GM10847 (cell line): ENCODE results near the gene NEURL1.

Experiments used
- POLR2A ChIP-seq: IDR thresholded peaks from 2 replicates; pipeline ENCODE4 v1.6.1; 2011; ENCODE audit not compliant: insufficient read length; ENCODE audit errors: extremely low read depth

Gene NEURL1

DNA sequence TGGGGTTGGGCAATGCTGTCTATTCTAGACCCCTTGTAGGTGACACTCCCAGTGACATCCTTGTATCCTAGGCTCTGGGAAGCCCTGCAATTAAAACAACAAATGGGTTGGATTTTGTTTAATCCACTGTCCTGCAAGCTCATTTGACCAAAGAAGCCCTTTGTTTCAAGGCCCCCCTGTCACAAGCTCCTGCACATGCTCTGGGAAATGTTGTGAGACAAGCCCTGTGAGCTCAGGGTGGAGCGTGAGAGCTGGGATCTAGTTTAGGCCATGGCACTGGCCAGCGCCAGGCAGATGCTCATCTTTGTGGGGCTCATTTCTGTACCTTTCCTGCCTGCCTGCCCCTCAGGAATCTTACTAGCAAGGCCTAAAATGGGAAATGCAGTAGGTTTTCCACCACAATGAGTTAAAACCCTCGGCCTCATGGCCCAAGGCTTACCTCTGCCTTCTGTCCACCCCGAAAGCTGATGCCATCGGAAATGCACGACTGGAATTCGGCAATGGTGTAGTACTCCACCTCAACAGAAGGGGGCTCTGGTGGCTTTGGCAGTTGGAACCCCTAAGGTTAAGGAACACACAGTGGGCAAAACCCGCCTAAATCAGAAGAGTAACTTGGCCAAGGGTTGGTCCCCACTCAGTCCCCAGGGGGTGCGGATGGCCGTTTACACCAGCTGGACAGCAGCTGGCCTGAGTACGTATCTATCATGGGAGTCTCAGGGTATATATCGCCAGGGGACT lies 112.0 kb downstream of the NEURL1 start:
- TF ChIP-seq POLR2A = no peak

DNA sequence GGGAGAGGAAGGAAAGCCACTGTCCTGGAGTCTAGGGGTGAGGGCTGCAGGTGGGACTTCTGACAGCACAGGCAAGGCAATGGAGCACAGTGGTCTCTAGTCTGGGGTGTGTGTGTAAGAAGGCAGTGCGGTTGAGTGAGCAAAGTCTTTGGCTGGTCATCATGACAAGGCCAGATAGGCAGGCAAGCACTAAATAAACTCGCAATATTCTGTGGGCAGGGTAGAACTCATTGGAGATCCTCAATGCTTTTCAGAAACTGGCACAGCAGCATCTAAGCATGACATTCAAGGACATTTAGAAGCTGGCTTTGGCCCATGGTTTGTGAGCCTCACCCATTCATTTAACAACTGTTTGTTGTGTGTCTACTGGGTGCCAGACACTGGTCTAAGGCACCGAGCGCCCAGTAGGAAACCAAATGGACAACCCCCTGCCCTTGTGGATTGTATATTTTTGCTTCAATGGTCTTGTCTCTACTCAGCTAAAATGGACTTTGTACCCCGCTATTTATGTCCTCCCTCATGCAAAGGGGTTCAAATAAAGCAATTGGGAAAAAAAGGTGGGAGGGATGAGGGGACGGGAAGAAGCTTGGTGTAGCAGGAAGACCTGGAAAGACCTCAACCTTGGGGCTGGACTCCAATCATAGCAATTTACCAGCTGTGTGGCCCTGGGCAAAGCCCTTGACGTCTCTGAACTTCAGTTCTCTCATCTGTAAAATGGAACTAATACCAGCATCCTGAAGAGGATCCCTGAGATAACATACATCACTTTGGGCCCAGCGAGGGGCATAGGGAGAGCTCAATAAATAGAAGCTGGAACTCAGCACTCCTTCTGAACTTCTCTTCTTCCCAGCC lies 116.0 kb downstream of the NEURL1 start:
- TF ChIP-seq POLR2A = no peak

DNA sequence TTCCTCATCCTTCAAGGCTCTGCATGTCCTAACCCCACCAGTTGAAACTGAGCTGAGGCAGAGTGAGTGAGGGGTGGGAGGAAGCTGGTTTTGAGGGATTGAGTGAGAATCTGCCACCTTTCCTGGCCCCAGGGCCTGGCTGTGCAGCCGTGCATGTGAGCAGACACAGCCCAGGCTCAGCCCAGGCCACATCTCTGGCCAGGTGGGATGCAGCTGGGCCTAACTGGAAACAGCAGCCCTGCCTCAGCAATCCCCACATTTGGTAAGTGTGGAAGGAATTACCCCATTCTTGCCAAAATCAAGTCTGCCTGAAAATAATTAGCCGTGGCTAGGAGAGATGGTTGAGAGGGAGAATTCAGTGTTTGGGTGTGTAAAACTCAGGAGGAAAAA lies 116.6 kb downstream of the NEURL1 start:
- TF ChIP-seq POLR2A = no peak

DNA sequence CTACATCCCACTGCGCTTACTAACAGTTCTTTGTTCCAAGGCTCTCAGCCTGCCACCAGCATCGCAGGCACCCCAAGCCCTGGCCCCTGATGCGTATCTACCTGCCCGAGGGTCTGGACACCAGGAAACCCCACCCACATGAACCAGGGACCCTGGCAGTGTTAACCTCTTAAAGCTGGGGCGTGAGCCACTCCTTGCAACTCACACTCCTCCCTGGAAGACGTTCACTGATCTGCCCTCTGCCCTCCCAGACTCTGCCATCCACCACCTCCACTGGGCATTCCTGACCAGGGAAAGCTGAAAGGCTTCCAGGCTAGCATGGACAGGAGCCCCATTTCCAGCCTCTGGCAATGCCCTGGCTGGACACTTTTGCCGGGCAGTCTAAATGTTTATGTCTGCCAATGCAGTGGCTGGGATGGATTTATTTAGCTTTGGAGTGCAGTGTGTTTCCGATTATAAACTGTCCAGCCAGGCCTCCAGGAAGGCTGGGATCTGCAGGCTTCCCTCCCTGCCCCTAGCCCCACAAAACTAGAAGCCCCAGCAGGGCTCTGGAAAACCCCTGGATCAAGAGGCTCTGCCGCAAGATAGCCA lies 117.5 kb downstream of the NEURL1 start:
- no peak for TF ChIP-seq POLR2A

DNA sequence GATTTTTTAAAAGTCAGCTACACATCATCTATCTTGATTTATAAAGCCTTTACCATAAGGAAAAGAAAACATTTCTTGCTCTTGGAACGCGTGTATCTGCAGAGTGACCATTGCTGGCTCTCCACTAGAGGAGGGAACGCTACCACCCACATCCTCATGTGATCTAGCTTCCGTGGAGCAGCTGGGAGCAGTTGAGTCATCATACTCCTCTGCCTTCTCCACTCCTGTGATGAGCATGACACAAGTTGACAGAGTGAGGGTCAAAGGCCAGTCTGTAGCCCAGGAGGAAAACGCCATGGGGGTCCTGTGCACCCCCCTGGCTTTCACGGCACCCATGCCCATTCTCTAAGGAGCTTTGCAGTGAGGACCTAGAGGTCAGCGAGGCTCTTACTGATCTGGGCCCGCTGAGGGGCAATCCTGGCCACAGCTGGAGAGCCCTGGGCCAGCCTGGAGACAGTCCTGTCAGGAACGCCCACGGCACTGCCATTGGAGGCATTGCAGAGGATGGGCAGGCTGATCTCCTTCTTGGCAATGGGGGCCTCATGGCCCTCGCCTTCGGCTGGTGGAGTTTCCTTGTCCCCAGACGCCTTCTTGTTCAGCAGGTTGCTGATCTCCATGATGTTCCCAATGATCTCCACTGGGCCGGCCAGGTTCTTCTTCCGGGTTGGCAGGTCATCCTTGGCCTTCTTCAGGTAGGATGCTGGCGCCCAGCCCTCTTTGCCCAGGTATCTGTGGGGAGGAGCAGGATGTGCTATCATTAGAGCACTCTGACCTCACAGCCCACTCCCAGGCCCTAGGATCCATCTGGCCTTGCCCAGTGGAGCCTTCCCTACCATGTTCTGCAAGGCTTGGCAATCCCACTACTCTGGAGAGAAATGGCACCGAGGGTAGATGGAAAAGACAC lies 119.2 kb downstream of the NEURL1 start:
- no peak for TF ChIP-seq POLR2A

DNA sequence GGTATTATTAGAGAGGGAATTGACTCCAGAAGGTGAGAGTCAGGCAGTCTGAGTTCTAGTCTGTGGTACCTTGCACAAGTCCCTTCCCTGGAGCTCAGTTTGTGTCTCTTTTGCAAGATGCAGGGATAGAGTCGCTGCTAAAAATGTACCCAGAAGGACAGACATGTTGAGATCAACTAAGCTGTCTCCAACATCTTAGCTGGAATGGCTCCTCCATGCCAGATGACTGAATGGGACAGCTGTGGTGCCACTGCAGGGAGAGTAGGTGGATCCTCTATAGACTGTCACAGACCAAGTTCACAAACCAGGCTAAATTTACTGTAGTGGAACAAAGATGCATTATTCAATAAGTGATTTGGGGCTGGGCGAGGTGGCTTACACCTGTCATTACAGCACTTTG lies 120.1 kb downstream of the NEURL1 start:
- no peak for TF ChIP-seq POLR2A

DNA sequence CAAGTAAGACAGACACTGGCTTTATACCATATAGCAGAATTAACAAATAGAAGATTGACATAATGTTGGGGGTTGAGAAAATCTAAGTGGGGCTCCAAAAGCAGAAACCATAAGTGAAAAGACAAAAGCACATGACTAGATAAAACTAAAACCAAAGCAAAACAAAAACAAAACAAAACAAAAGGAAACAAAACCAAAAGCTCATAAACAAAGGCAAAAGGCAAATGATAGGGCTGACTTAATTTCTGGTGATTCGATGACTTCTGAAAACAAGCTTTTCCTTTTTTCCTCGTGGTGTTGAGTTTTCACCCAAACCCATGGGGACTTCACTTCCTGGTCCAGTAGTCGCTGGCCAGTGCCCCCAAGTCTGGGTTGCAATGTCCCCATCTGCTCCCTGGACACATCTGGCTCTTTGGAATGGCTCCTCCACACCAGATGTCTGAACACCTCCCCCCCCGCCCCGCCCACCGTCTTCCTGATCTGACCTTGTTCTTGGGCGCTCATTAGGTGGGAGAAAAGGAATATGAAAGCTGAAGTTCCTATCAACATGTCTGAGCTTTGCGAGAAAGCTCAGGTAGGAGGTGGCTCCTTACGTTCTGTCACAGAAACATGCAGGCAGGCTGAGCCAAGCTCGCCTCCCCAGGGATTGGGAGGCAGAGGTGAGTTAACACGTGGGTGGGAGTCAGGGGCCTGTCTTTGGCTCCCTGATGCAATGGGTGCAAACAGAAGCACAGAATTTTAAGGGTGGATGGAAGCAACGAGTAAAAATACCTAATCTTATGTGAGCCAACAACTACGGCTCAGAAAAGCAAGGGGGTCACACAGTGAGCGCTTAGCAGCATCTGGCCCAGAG lies 121.0 kb downstream of the NEURL1 start:
- no peak for TF ChIP-seq POLR2A

DNA sequence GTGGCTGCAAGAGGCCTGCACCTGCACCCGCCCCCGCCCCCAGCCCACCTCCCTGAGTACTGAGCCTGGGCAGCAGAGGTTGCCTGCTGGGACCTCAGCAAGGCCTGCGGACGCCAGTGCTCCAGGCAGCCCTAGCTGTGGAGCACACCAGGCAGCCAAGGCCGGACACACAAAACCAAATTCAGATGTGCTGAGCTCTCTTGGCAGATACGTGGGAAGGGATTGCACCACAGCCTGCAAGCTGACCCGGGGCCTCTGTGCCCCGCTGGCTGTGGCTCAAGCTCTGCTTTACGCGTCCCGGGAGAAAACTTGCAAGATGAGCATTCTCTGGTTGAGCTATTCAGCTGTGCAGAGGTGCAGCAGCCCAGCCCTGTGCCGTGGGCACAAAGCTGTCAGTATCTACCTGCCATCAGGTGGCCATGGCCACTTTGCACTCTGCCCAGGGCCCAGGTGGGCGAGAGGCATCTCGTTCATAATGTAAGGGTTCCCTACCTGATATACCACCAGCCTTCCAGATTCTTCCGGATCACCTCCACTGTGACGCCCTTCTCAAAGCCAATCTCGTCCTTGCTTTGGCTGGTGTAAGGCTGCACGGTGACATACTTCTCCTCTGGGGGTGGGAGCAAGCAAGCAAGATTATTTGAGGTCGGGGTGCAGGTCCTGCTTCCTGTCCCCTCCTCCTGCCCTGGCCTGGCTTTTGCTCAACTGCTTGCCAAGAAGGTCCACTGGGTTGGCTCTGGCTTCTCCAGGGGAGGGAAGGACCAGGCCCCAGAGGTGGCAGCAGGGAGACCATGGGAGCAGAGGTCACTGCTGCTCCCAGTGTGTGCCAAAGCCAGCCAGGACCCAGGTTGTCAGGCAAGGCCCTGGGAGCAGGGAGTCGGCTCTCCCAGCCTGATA lies 123.4 kb downstream of the NEURL1 start:
- TF ChIP-seq POLR2A = no peak

DNA sequence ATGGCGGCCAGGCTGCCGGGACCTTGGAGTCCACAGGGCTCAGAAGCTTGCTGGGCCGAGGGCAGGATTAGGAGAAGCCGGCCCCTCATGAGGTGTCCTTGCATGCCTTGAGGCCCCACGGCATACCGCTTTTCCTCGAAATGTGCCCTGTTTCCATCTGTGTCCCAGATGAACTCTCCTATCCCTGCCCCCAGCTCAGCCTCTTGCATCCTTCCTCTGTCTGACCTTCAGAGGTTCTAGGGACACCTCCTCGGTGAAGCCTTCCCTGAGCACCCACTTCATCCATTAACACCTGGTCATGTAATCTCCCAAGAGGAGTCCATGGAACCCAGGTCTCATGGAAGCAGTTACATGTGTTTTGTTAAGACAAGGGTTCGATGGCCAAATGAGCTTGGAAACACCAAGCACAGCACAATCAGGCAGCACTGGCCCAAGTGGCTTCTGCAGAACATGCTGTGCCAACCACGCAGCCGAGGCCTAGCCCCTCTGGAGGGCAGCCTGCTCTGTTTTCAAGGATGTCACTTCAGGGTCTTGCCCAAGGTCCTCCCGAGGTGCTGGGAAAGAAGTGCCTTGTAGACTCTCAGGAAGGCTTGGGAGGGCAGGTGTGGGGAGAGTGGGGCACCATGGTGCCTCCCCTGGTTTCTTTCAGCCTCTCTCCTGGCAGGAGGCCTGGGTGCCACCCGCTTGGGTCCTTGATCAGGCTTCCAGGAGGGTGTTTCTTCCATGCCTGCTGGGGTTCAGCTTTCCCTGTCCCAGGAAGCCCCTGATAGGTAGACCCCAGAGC lies 124.3 kb downstream of the NEURL1 start:
- TF ChIP-seq POLR2A = no peak

DNA sequence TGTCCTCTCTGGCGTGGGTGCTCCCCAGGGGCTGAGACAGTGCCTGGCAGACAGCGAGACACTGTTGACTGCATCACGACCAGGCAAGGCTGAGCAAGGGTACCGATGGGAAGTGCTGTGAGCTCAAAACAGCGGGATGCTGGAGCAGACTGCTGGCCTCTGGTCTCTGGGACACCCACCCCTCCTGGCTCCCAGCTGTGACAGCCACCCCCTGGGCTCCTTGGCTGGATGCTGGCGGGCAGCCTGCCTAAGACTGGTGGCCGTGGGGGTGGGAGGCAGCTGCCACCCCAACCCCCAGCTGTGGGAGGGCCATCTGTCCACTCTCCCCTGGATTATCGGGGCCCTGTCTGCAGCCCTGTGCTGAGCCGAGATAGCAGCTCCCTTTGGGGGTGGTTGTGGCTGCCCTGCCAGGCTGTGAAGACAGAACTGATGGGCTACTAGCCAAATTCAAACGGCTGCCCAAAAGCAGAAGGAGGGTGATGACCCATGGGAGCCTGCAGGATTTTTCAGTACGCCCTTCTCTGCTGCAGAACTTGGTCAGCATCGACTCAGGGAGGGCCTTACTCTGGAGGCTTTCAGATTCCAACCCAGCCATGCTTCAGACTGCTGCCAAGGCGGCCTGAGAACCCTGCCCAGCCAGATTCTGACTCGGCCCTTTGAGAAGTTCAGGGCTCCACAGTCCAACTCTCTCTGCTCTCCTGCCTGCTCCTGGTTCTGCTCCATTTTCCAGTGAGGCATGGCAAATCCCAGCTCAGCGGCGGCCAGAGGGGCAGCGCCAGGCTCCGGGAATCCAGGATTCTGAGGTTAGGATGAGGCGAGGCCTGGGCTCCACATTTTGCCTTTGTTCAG lies 125.3 kb downstream of the NEURL1 start:
- TF ChIP-seq POLR2A = no peak
